Measurements from ENCODE around the gene SOS2. TPM values are rescaled to one million over a fixed set of nuclear protein-coding genes. Genes with fewer than 3 reads are reported as not detected.

SOS2 gene
- total RNA-seq, 1 experiment from 2014 or later: 13.9 TPM

DNA sequence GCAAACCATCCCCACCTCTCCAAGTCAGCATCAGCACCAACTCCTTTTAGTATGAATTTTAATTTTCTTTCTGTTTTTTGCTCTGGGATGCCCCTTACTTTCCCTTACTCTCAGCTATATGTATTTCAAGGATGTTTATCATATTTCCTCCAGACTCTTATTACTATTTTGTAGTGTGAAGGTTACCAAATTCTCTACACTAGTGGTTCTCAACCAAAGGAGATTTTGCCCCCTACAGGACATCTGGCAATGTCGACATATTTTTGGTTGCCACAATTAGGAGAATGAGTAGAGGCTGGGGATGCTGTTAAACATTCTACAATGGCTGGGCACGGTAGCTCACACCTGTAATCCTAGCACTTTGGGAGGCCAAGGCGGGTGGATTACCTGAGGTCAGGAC lies 29.1 kb upstream of the SOS2 start:
- no peaks in the 10 kb centered on the region for H3K27me3 ChIP-seq (replicated peaks; ENCODE audit: control insufficient read depth, insufficient read depth, low read length)
- Mint-ChIP-seq H3K27ac (ENCODE audit: unreplicated experiment) (no peak overlapping the region), H3K4me3 (ENCODE audit: unreplicated experiment) (no peak overlapping the region), H3K4me1 (ENCODE audit: low read depth, unreplicated experiment) (no peaks in the 10 kb centered on the region), H3K36me3 (ENCODE audit: insufficient read depth, unreplicated experiment) (peaks cover 14% of the 10 kb centered on the region), H3K27me3 (ENCODE audit: insufficient read depth, unreplicated experiment) (no peaks in the 10 kb centered on the region), H3K9me3 (ENCODE audit: unreplicated experiment) (no peaks in the 10 kb centered on the region)
- peak in 1 of 2 experiments; percentile 27 for DNase-seq
- H3K4me3 ChIP-seq (ENCODE audit: low read depth, low read length): no peak overlapping the region
- TF ChIP-seq, protein P1, sequence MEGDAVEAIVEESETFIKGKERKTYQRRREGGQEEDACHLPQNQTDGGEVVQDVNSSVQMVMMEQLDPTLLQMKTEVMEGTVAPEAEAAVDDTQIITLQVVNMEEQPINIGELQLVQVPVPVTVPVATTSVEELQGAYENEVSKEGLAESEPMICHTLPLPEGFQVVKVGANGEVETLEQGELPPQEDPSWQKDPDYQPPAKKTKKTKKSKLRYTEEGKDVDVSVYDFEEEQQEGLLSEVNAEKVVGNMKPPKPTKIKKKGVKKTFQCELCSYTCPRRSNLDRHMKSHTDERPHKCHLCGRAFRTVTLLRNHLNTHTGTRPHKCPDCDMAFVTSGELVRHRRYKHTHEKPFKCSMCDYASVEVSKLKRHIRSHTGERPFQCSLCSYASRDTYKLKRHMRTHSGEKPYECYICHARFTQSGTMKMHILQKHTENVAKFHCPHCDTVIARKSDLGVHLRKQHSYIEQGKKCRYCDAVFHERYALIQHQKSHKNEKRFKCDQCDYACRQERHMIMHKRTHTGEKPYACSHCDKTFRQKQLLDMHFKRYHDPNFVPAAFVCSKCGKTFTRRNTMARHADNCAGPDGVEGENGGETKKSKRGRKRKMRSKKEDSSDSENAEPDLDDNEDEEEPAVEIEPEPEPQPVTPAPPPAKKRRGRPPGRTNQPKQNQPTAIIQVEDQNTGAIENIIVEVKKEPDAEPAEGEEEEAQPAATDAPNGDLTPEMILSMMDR (IDR thresholded peaks at IDR 0.05; ENCODE audit: insufficient read depth in 1 of 2, low read depth in 1 of 2, low read length in 1 of 2, severe bottlenecking in 1 of 2, unreplicated experiment in 1 of 2): peak; percentile 37 to 49
- no peaks in the 10 kb centered on the region for H3K36me3 ChIP-seq (ENCODE audit: control insufficient read depth, insufficient read depth, low read length)
- ChIA-PET POLR2A (no interaction called here), CTCF (no interaction called here)
- BruUV-seq (replicated peaks): no TSS peak
- no peaks in the 10 kb centered on the region for H3K4me1 ChIP-seq
- intact Hi-C loops (cut with micrococcal nuclease; ENCODE audit: unreplicated experiment): no loop called here
- H3K9me3 ChIP-seq: no peaks in the 10 kb centered on the region

DNA sequence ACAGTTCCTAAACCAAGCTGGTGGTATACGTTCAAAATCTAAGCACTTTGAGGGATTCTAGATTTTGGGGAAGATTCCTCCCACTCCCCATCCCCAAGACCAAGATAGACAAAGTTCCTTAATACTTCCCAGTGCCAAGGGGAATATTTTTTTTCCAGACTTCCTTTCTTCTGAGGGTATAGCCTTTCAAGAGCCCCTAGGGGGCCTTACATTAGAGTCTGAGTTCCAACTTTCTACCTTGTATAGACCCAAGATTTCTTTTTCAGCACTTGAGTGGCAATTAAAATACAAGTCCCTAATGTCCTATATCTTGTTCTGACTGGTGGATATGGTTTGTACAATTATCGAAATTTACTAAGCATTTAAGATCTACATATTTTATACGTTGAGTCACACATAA lies 28.7 kb upstream of the SOS2 start:
- TF ChIP-seq, protein P1 (IDR thresholded peaks at IDR 0.05; ENCODE audit: insufficient read depth in 1 of 2, low read depth in 1 of 2, low read length in 1 of 2, severe bottlenecking in 1 of 2, unreplicated experiment in 1 of 2): peak in 1 of 2 experiments; percentile 6
- Histone ChIP-seq H3K4me3 (ENCODE audit: low read depth, low read length) (no peak overlapping the region), H3K36me3 (ENCODE audit: control insufficient read depth, insufficient read depth, low read length) (no peaks in the 10 kb centered on the region), H3K9me3 (no peaks in the 10 kb centered on the region), H3K27me3 (replicated peaks; ENCODE audit: control insufficient read depth, insufficient read depth, low read length) (no peaks in the 10 kb centered on the region), H3K4me1 (no peaks in the 10 kb centered on the region)
- DNase-seq: no peak
- ChIA-PET POLR2A (no interaction called here), CTCF (no interaction called here)
- Mint-ChIP-seq H3K9me3 (ENCODE audit: unreplicated experiment) (no peaks in the 10 kb centered on the region), H3K27ac (ENCODE audit: unreplicated experiment) (no peak overlapping the region), H3K4me1 (ENCODE audit: low read depth, unreplicated experiment) (no peaks in the 10 kb centered on the region), H3K4me3 (ENCODE audit: unreplicated experiment) (no peak overlapping the region), H3K27me3 (ENCODE audit: insufficient read depth, unreplicated experiment) (no peaks in the 10 kb centered on the region), H3K36me3 (ENCODE audit: insufficient read depth, unreplicated experiment) (peaks cover 14% of the 10 kb centered on the region)
- intact Hi-C loops (cut with micrococcal nuclease; ENCODE audit: unreplicated experiment): no loop called here
- no TSS peak for BruUV-seq (replicated peaks)

DNA sequence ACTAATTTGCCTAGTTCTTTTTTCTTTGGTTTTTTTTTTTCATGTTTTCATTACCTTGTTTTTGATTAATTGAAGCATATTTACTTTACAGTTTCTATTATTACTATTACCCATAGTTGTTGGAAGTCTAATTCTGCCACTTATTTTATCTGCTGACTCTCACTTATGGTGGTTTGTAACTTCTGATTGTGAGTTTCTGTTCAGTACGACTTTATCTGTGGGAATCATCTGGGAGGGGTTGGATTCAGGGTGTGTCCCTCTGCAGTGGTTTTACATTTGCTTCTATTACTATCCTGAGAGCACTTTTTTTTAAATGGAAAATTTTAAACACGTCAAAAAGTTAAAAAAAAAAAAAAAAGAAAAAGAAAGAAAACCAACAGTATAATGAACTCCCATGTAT lies 26.4 kb upstream of the SOS2 start:
- BruUV-seq (replicated peaks): no TSS peak

More for the DNA sequence above, 26.4 kb upstream of the SOS2 start:
- Mint-ChIP-seq H3K4me3 (ENCODE audit: unreplicated experiment) (no peak overlapping the region), H3K36me3 (ENCODE audit: insufficient read depth, unreplicated experiment) (peaks cover 14% of the 10 kb centered on the region), H3K9me3 (ENCODE audit: unreplicated experiment) (no peaks in the 10 kb centered on the region), H3K27ac (ENCODE audit: unreplicated experiment) (no peak overlapping the region), H3K4me1 (ENCODE audit: low read depth, unreplicated experiment) (no peaks in the 10 kb centered on the region), H3K27me3 (ENCODE audit: insufficient read depth, unreplicated experiment) (no peaks in the 10 kb centered on the region)
- TF ChIP-seq, protein P1 (IDR thresholded peaks at IDR 0.05; ENCODE audit: insufficient read depth in 1 of 2, low read depth in 1 of 2, low read length in 1 of 2, severe bottlenecking in 1 of 2, unreplicated experiment in 1 of 2): no peak
- Histone ChIP-seq H3K27me3 (replicated peaks; ENCODE audit: control insufficient read depth, insufficient read depth, low read length) (no peaks in the 10 kb centered on the region), H3K36me3 (ENCODE audit: control insufficient read depth, insufficient read depth, low read length) (no peaks in the 10 kb centered on the region), H3K4me3 (ENCODE audit: low read depth, low read length) (no peak overlapping the region), H3K9me3 (no peaks in the 10 kb centered on the region), H3K4me1 (no peaks in the 10 kb centered on the region)
- intact Hi-C loops (cut with micrococcal nuclease; ENCODE audit: unreplicated experiment): no loop called here
- CTCF ChIA-PET: no interaction called here
- DNase-seq: no peak
- POLR2A ChIA-PET: no interaction called here

All from Caco-2 (cell line).